SK-N-SH treated with all-trans-retinoic acid at 6 μM for 48 hours (cell line): Measurements from ENCODE around the gene EPN3.

Experiments used
- ATAC-seq: fragments of 200-7000 bp; cut with Tn5 transposase; 3 replicates; pipeline ENCODE4 v1.9.1; 2020; ENCODE audit warnings: mild to moderate bottlenecking, moderate library complexity
- ARNTL ChIP-seq: fragments of 450-650 bp; formaldehyde crosslinking; IDR thresholded peaks from 2 replicates; pipeline ENCODE4 v1.5.0; 2020; ENCODE audit warnings: low read depth, mild to moderate bottlenecking, moderate library complexity, borderline replicate concordance
- BACH2 ChIP-seq: fragments of 250-450 bp; sonication (Bioruptor Pico); IDR thresholded peaks from 2 replicates; pipeline ENCODE4 v1.9.0; 2021; ENCODE audit warnings: mild to moderate bottlenecking, borderline replicate concordance
- CSDC2 ChIP-seq: fragments of 250-450 bp; sonication (Bioruptor Pico); IDR thresholded peaks from 2 replicates; pipeline ENCODE4 v1.5.0; 2020; ENCODE audit warnings: mild to moderate bottlenecking, moderate library complexity
- ESRRG ChIP-seq: fragments of 250-450 bp; sonication (Bioruptor Pico); IDR thresholded peaks from 2 replicates; pipeline ENCODE4 v1.6.1; 2021; ENCODE audit warnings: mild to moderate bottlenecking
- GLIS3 ChIP-seq: fragments of 250-450 bp; sonication (Bioruptor Pico); IDR thresholded peaks from 2 replicates; pipeline ENCODE4 v1.5.0; 2020; ENCODE audit warnings: mild to moderate bottlenecking, moderate library complexity
- ISL1 ChIP-seq: fragments of 250-450 bp; sonication (Bioruptor Pico); IDR thresholded peaks from 2 replicates; pipeline ENCODE4 v2.1.2; 2022; ENCODE audit warnings: mild to moderate bottlenecking, moderate library complexity
- OSR1 ChIP-seq: fragments of 250-450 bp; sonication (Bioruptor Pico); IDR thresholded peaks from 2 replicates; pipeline ENCODE4 v1.8.0; 2022; ENCODE audit warnings: moderate library complexity, mild to moderate bottlenecking, inconsistent platforms
- PPARA ChIP-seq: fragments of 250-450 bp; sonication (Bioruptor Pico); IDR thresholded peaks from 2 replicates; pipeline ENCODE4 v1.5.0; 2020; ENCODE audit warnings: mild to moderate bottlenecking, borderline replicate concordance
- RARB ChIP-seq: fragments of 250-450 bp; sonication (Bioruptor Pico); IDR thresholded peaks from 2 replicates; pipeline ENCODE4 v1.8.0; 2021; ENCODE audit warnings: mild to moderate bottlenecking, moderate library complexity
- TOX ChIP-seq: fragments of 250-450 bp; sonication (Bioruptor Pico); IDR thresholded peaks from 2 replicates; pipeline ENCODE4 v1.8.0; 2021; ENCODE audit warnings: mild to moderate bottlenecking, moderate library complexity, borderline replicate concordance
- ZC3H10 ChIP-seq: fragments of 250-450 bp; sonication (Bioruptor Pico); IDR thresholded peaks from 2 replicates; pipeline ENCODE4 v1.5.1; 2021; ENCODE audit warnings: mild to moderate bottlenecking, moderate library complexity
- ZFP3 ChIP-seq: fragments of 250-450 bp; sonication (Bioruptor Pico); IDR thresholded peaks from 2 replicates; pipeline ENCODE4 v1.5.0; 2020; ENCODE audit warnings: mild to moderate bottlenecking, moderate library complexity
- ZFP30 ChIP-seq: fragments of 450-650 bp; formaldehyde crosslinking; IDR thresholded peaks from 2 replicates; pipeline ENCODE4 v1.5.0; 2022; ENCODE audit warnings: mild to moderate bottlenecking, moderate library complexity
- ZNF565 ChIP-seq: fragments of 450-650 bp; formaldehyde crosslinking; conservative IDR thresholded peaks from 2 replicates; pipeline ENCODE4 v1.5.0; 2020; ENCODE audit warnings: low read depth, mild to moderate bottlenecking, moderate library complexity
- ZNF70 ChIP-seq: fragments of 450-650 bp; formaldehyde crosslinking; IDR thresholded peaks from 2 replicates; pipeline ENCODE4 v1.5.0; 2020; ENCODE audit warnings: mild to moderate bottlenecking, moderate library complexity
- ZNF8 ChIP-seq: fragments of 450-650 bp; formaldehyde crosslinking; IDR thresholded peaks from 2 replicates; pipeline ENCODE4 v1.5.0; 2020; ENCODE audit warnings: mild to moderate bottlenecking, moderate library complexity
- TF ChIP-seq, protein P1 (sequence below): fragments of 250-450 bp; sonication (Bioruptor Pico); IDR thresholded peaks from 2 replicates; pipeline ENCODE4 v1.8.0; 2020; ENCODE audit warnings: mild to moderate bottlenecking, moderate library complexity, borderline replicate concordance
- TF ChIP-seq, protein P2 (sequence below): fragments of 250-450 bp; sonication (Bioruptor Pico); IDR thresholded peaks from 2 replicates; pipeline ENCODE4 v1.5.0; 2020; ENCODE audit warnings: mild to moderate bottlenecking, moderate library complexity
- TF ChIP-seq, protein P3 (sequence below): fragments of 250-450 bp; sonication (Bioruptor Pico); IDR thresholded peaks from 2 replicates; pipeline ENCODE4 v1.8.0; 2021; ENCODE audit warnings: low read depth, mild to moderate bottlenecking, moderate library complexity, borderline replicate concordance

Gene EPN3

DNA sequence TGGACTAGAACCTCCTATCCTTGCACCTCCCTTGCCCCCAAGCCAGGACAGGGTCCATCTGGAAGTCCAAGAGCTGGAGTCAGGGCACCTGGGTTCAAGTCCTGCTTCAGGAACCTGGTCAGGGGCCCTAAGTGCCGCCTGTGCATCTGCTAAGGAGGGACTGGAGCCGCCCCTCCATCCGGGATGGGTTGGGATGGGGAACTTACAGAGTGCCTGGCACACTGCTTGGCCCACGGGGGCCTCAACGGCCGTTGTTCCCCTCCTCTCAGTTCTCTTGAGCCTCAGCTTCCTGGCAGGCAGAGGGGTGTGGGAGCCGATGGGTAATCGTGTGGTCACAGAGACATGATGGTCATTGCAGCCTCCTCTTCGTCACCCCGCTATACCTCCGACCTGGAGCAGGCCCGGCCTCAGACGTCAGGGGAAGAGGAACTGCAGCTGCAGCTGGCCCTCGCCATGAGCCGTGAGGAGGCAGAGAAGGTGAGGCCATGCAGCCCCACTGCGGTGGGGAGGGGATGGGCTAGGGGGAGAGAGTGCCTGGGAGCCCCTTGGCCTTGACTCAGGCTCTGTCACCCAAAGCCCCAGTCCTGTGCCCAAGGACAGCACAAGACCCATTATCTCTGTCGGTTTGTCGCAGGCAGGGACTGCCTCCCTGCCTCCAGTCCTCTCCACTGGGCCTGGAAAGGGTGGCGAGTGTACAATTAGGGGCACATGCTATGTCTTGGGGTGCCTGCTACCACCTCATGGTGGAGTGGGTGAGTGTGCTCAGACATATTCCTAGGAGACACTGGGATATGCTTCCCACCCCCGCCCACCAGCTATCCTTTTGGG lies 5.4 kb downstream of the EPN3 start:
- TF ChIP-seq ZNF8 (no peak), ZNF70 (CRISPR knock-in tag) (no peak), ESRRG (CRISPR knock-in tag) (no peak), OSR1 (CRISPR knock-in tag) (no peak), ZFP30 (CRISPR knock-in tag) (no peak), RARB (CRISPR knock-in tag) (no peak), ZNF565 (no peak), ZC3H10 (CRISPR knock-in tag) (no peak)
- TF ChIP-seq, protein P1, sequence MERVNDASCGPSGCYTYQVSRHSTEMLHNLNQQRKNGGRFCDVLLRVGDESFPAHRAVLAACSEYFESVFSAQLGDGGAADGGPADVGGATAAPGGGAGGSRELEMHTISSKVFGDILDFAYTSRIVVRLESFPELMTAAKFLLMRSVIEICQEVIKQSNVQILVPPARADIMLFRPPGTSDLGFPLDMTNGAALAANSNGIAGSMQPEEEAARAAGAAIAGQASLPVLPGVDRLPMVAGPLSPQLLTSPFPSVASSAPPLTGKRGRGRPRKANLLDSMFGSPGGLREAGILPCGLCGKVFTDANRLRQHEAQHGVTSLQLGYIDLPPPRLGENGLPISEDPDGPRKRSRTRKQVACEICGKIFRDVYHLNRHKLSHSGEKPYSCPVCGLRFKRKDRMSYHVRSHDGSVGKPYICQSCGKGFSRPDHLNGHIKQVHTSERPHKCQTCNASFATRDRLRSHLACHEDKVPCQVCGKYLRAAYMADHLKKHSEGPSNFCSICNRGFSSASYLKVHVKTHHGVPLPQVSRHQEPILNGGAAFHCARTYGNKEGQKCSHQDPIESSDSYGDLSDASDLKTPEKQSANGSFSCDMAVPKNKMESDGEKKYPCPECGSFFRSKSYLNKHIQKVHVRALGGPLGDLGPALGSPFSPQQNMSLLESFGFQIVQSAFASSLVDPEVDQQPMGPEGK (CRISPR knock-in tag), result no peak
- no peak for ATAC-seq

DNA sequence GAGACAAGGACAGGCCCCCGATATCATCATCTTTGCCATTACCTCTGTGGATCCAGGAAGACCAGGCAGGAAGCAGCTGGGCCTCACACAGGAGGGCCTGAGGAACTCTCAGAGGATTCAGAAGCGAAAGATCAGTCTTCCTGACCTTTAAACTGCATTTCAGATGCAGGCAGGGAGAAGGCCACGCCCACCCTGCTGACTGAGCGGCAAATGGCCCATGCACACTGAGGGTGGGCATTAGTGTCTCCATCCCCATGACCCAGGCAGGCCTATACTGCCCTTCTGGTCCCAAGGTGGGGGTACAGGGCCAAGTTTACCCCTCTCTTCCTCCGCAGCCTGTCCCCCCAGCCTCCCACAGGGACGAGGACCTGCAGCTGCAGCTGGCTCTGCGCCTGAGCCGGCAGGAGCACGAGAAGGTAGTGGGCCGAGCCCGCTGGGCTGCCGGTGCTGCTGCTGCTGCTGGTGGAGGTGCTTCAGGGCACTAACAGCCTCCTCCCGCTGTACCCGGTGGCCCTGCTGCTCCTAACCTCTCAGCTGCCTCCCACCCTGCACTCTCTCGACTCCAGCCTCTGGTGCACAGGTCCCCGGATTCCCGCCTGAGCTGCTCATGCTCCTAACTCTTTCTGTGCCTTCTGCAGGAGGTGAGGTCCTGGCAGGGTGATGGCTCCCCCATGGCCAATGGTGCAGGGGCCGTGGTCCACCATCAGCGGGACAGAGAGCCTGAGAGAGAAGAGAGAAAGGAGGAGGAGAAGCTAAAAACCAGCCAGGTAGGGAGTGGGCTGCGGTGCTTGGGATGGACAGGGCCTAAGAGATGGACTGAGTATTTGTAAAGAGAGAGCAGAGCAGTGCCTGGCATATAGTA lies 6.2 kb downstream of the EPN3 start:
- no peak for ATAC-seq
- TF ChIP-seq, protein P2, sequence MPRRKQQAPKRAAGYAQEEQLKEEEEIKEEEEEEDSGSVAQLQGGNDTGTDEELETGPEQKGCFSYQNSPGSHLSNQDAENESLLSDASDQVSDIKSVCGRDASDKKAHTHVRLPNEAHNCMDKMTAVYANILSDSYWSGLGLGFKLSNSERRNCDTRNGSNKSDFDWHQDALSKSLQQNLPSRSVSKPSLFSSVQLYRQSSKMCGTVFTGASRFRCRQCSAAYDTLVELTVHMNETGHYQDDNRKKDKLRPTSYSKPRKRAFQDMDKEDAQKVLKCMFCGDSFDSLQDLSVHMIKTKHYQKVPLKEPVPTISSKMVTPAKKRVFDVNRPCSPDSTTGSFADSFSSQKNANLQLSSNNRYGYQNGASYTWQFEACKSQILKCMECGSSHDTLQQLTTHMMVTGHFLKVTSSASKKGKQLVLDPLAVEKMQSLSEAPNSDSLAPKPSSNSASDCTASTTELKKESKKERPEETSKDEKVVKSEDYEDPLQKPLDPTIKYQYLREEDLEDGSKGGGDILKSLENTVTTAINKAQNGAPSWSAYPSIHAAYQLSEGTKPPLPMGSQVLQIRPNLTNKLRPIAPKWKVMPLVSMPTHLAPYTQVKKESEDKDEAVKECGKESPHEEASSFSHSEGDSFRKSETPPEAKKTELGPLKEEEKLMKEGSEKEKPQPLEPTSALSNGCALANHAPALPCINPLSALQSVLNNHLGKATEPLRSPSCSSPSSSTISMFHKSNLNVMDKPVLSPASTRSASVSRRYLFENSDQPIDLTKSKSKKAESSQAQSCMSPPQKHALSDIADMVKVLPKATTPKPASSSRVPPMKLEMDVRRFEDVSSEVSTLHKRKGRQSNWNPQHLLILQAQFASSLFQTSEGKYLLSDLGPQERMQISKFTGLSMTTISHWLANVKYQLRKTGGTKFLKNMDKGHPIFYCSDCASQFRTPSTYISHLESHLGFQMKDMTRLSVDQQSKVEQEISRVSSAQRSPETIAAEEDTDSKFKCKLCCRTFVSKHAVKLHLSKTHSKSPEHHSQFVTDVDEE (CRISPR knock-in tag), result no peak
- TF ChIP-seq CSDC2, result no peak
- TF ChIP-seq, protein P1 (CRISPR knock-in tag), result no peak
- no peak for TF ChIP-seq ZFP30 (CRISPR knock-in tag)
- no peak for TF ChIP-seq ISL1
- TF ChIP-seq RARB (CRISPR knock-in tag), result no peak
- no peak for TF ChIP-seq ZNF565
- TF ChIP-seq TOX (CRISPR knock-in tag), result no peak
- no peak for TF ChIP-seq BACH2 (CRISPR knock-in tag)
- no peak for TF ChIP-seq ZNF8
- TF ChIP-seq OSR1 (CRISPR knock-in tag), result no peak
- TF ChIP-seq GLIS3 (CRISPR knock-in tag), result no peak
- no peak for TF ChIP-seq ZC3H10 (CRISPR knock-in tag)
- no peak for TF ChIP-seq PPARA (CRISPR knock-in tag)
- TF ChIP-seq, protein P3, sequence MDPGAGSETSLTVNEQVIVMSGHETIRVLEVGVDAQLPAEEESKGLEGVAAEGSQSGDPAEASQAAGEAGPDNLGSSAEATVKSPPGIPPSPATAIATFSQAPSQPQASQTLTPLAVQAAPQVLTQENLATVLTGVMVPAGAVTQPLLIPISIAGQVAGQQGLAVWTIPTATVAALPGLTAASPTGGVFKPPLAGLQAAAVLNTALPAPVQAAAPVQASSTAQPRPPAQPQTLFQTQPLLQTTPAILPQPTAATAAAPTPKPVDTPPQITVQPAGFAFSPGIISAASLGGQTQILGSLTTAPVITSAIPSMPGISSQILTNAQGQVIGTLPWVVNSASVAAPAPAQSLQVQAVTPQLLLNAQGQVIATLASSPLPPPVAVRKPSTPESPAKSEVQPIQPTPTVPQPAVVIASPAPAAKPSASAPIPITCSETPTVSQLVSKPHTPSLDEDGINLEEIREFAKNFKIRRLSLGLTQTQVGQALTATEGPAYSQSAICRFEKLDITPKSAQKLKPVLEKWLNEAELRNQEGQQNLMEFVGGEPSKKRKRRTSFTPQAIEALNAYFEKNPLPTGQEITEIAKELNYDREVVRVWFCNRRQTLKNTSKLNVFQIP (CRISPR knock-in tag), result no peak
- TF ChIP-seq ZFP3, result no peak
- no peak for TF ChIP-seq ESRRG (CRISPR knock-in tag)
- no peak for TF ChIP-seq ARNTL (CRISPR knock-in tag)
